ENCODE data around the gene WWTR1. TPM values are rescaled to one million over a fixed set of nuclear protein-coding genes. Genes with fewer than 3 reads are reported as not detected.

The WWTR1 gene
- total and polyA plus RNA-seq, 2 of the 8 experiments (the other 6 are each of a cell fraction or from before 2014, with no cell fraction given), result 15.7 to 18.6 TPM

- Histone ChIP-seq H3K4ac (replicated peaks; ENCODE audit: insufficient read length, low read depth, low read length) (no peak overlapping the region), H2BK120ac (replicated peaks; ENCODE audit: low read depth, low read length) (no peak overlapping the region), H3K27ac (ENCODE audit: low read depth, low read length) (no peak overlapping the region), H3K14ac (ENCODE audit: insufficient read length) (no peak overlapping the region), H3K36me3 (ENCODE audit: control insufficient read depth in 2 of 4, insufficient read depth in 4 of 4, low read length in 3 of 4) (no peaks in the 10 kb centered on the region), H4K8ac (ENCODE audit: extremely low read depth, insufficient read depth, low read length) (no peak overlapping the region), H3K4me1 (replicated peaks in 1 of 4; ENCODE audit: control insufficient read depth in 3 of 4, insufficient read depth in 4 of 4, low read length in 3 of 4) (peaks cover 2 to 6% (median 3%) of the 10 kb centered on the region in 4 experiments; a peak in 5 of 7 replicates), H3K27me3 (replicated peaks in 1 of 4; ENCODE audit: control insufficient read depth in 3 of 4, extremely low read depth in 1 of 4, insufficient read depth in 3 of 4, low read length in 3 of 4) (no peaks in the 10 kb centered on the region), H3K18ac (ENCODE audit: extremely low read depth, low read length) (no peak overlapping the region), H2BK5ac (ENCODE audit: low read depth, low read length) (no peak overlapping the region), H4K5ac (ENCODE audit: insufficient read length, low read depth, low read length) (no peak overlapping the region), H4K91ac (replicated peaks; ENCODE audit: insufficient read length, low read length) (no peak overlapping the region), H4K20me1 (replicated peaks in 1 of 2; ENCODE audit: control insufficient read depth in 1 of 2, insufficient read depth in 2 of 2, low read length in 2 of 2) (peaks cover 0 to 2% of the 10 kb centered on the region in 2 experiments), H2AK5ac (ENCODE audit: low read depth, low read length) (no peak overlapping the region), H3K56ac (replicated peaks; ENCODE audit: insufficient read length, low read depth, low read length) (no peak overlapping the region), H3K23me2 (ENCODE audit: low read depth, low read length) (no peaks in the 10 kb centered on the region), H3K9me3 (ENCODE audit: insufficient read depth in 2 of 2, low read depth in 1 of 2, low read length in 1 of 2) (no peaks in the 10 kb centered on the region), H2BK20ac (ENCODE audit: low read length) (no peak overlapping the region), H3K79me2 (ENCODE audit: control insufficient read depth in 1 of 2, insufficient read depth in 2 of 2, low read length in 2 of 2) (peaks cover 2% of the 10 kb centered on the region in 2 experiments; a peak in 1 of 4 replicates), H2BK15ac (ENCODE audit: low read length) (no peak overlapping the region), H3K79me1 (ENCODE audit: low read depth, low read length) (no peaks in the 10 kb centered on the region; the same call in 1 of the 2 replicates), H2BK12ac (ENCODE audit: low read depth, low read length) (no peak overlapping the region), H3K4me2 (ENCODE audit: insufficient read depth in 1 of 2, low read depth in 2 of 2, low read length in 2 of 2) (no peak overlapping the region), H3K23ac (ENCODE audit: insufficient read length) (no peak overlapping the region), H2AFZ (ENCODE audit: low read length) (no peak overlapping the region), H3K4me3 (ENCODE audit: extremely low read depth in 1 of 4, insufficient read depth in 2 of 4, low read depth in 3 of 4, low read length in 4 of 4) (no peak overlapping the region), H3K9ac (replicated peaks in 1 of 4; ENCODE audit: extremely low read depth in 1 of 4, low read depth in 3 of 4, low read length in 3 of 4) (no peak overlapping the region)
- DNase-seq (ENCODE audit: low read depth in 1 of 2, low spot score in 2 of 2) (no peak), FAIRE-seq (no peak)
- TF ChIP-seq ASH2L (IDR thresholded peaks at IDR 0.05; ENCODE audit: low read length) (no peak), USF2 (IDR thresholded peaks at IDR 0.05; ENCODE audit: low read length) (no peak), SRF (IDR thresholded peaks at IDR 0.05; ENCODE audit: low read depth, low read length) (no peak), SAP30 (IDR thresholded peaks at IDR 0.05; ENCODE audit: insufficient read depth, insufficient replicate concordance, low read length) (no peak), GABPA (IDR thresholded peaks at IDR 0.05; ENCODE audit: borderline replicate concordance, insufficient read depth, low read length) (no peak)
- 85% methylated on average over 5 of the region's 5 CpGs; no CpG with 5 or more reads in 1 of the 2 experiments for WGBS, 2 experiments (ENCODE audit: extremely low coverage in 1 of 2, insufficient coverage in 1 of 2, insufficient read length in 1 of 2, insufficient replicate concordance in 2 of 2, low coverage in 1 of 2, low lambda C conversion rate in 2 of 2, missing lambda C conversion rate in 1 of 2)
- ChIA-PET POLR2A (ENCODE audit: partially characterized antibody) (interaction anchor here (1.2 kb wide), 1 partner anchor 14 kb away, joined by 3 read pairs; no protein-coding TSS in a partner anchor), CTCF (ENCODE audit: partially characterized antibody) (interaction anchor here (0.7 to 1.2 kb wide), 3 partner anchors 15 to 224 kb away, joined by 3 to 11 read pairs (median 5); no protein-coding TSS in a partner anchor)
Measured at GRCh38 chr3:149583921-149584635, 73.7 kb downstream of the WWTR1 start.
